Frontal cortex (tissue), 4 donors: Measurements from ENCODE around the gene SMIM13. TPM values are rescaled to one million over a fixed set of nuclear protein-coding genes. Genes with fewer than 3 reads are reported as not detected.

ENCODE experiments used
- DNase-seq, 2 donors: peaks; one replicate each; pipeline ENCODE4 v3.0.0; 2012; ENCODE audit warnings: low spot score in 2 of 2
- FAIRE-seq: peaks from 2 replicates; lab custom pipeline; 2012; peaks lifted over from hg19 to GRCh38; lab: Jason Lieb, UNC
- total RNA-seq: library from RNA; depleted of rRNA; stranded (reverse); fragments of >200 nt; gene quantifications from one replicate; pipeline ENCODE4 v1.2.3, GENCODE V29; 2014
- donor health status: control.
- donor health status: control.
- donor health status: control.

SMIM13 gene
- total RNA-seq, 1 donor from 2014 or later = 133 TPM

GRCh38 chr6:11144393-11144851 lies 50.8 kb downstream of the SMIM13 start:
- peak; percentile 68 for FAIRE-seq

DNA sequence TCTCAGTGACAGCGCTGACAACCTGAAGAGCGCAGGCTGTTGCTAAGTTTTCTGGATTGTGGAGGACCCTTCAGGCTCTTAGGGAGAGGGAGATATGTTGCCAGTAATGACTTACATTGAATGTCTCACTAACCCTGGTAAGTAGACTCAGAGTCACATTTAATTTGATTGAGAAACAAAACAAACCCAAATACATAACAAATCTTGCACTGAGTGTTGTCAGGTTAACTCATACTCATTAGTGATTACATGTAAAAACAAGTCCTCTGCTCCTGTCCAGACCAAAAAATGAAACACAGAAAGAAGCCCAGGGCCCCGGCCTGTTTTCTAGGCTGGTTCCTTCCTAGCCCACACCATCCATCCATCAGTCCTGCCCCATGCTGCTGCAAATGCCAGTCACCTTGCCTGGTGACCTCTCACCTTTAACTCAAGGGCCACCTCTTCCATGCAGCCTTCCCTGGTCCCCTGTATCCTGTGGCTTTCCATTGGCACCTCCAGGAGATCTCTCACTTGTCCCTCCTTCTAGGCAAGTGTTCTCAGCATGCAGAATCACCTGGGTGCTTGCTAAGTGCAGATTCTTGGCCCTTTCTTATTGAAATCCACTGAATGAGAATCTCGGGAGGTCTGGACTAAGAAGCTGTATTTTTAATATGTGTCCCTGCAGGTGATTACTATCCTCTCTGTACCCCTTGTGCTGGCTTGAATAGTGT lies 52.6 kb downstream of the SMIM13 start:
- DNase-seq (no peak), FAIRE-seq (no peak)

More at GRCh38 chr6:11144393-11144851, 50.8 kb downstream of the SMIM13 start:
- DNase-seq = peak; percentile 39 to 76

GRCh38 chr6:11149551-11149950 lies 55.9 kb downstream of the SMIM13 start:
- no peak for DNase-seq
- FAIRE-seq = no peak

GRCh38 chr6:11151488-11151887 lies 57.9 kb downstream of the SMIM13 start:
- no peak for DNase-seq
- no peak for FAIRE-seq

GRCh38 chr6:11152581-11152980 lies 58.9 kb downstream of the SMIM13 start:
- DNase-seq = no peak
- FAIRE-seq = no peak

GRCh38 chr6:11153447-11153846 lies 59.8 kb downstream of the SMIM13 start:
- FAIRE-seq (no peak), DNase-seq (no peak)

DNA sequence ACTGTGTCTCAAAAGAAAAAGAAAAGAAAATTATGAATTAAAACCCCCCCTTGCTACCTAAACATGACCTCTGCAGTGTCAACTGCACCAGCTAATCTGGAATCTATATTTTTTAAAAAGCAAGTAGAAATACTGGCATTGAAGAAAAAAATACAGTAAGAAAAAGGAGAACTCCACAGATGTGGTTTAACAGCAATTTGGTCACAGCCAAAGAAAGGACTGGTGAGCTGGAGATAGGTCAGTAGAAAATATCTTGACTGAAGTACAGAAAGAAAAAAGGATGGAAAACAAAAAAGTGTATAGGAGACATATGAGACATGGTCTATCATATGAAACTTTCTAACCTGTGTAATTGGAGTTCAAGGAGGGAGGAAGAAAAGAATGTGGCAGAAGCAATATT lies 62.0 kb downstream of the SMIM13 start:
- no peak for DNase-seq
- FAIRE-seq = no peak

DNA sequence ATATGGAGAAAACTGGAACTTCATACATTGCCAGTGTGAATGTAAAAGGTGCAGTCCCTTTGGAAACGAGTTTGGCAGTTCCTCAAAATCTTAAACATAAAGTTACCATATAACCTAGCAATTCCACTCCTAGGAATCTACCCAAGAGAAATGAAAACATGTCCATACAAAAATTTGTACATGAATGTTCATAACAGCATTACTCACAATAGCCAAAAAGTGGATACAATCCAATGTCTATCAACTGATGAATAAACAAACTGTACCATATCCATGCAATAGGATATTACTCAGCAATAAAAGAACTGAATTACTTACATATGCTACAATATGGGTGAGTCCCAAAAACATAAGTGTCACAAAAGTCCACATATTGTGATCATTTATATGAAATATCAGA lies 66.6 kb downstream of the SMIM13 start:
- no peak for FAIRE-seq
- no peak for DNase-seq

DNA sequence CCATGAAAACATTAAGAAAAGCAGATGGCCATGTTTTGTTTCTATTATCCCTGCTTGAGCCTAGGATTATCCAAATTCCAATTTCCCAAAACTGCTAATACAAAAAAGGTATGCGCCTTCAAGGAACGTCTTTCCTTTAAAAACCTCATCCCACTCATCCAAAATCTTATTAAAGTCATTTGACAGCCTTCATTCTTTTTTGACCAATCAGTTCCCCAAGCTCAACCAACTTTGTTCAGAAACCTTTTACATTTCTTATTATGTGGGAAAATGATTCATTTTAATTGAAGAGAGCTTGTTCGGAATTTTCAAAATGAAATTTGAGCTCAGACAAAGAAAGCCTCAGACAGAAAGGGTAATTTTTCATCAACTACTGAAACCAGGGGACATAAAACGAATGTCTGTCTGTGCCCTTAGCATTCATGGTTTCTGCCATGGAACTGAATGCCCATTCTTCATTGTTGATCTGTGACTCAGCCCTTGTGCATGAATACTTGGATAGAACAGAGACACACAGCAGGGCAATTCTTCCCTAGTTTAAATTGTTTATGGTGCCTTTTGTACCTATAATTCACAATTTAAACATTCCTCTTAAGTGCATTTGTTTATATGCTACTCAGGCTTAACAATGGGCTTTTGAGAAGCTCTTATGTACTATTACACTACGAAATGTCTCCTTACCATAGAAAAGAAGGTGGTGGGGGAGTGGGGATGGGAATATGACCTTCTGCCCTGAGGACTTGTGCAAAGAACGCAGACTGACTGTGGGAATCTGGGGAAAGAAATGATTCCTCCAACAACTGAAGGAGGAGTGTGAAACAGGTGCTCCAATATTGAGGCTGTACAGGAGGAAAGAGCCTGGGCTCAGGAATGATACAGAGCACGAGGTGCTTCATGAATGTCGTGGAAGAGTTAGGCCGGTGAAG lies 67.7 kb downstream of the SMIM13 start:
- DNase-seq (peak; percentile 34 to 63), FAIRE-seq (peak; percentile 95)

- DNase-seq (no peak), FAIRE-seq (no peak)
Measured at GRCh38 chr6:11162262-11162661, 68.6 kb downstream of the SMIM13 start.

DNA sequence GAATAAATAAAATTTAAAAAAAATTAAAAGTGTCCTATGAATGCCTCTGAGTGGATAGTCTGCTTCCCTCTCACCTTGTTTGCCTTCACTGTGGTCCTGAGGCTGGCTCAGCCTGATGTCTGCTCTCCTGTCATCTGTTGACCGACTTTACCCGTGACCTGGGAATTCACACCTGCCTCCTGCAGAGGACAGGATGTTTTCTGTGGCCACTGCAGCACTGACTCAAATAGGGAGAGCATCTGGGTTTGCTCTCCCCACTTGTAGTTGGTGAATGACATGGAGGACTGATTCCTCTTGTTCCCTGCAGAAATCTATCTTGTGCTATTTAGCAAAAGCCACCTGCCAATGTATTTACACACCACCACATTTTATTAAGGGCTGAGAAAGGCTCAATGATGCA lies 70.3 kb downstream of the SMIM13 start:
- no peak for DNase-seq
- FAIRE-seq = no peak

- FAIRE-seq = no peak
- DNase-seq = no peak
Measured at GRCh38 chr6:11164717-11165646, 71.3 kb downstream of the SMIM13 start.

DNA sequence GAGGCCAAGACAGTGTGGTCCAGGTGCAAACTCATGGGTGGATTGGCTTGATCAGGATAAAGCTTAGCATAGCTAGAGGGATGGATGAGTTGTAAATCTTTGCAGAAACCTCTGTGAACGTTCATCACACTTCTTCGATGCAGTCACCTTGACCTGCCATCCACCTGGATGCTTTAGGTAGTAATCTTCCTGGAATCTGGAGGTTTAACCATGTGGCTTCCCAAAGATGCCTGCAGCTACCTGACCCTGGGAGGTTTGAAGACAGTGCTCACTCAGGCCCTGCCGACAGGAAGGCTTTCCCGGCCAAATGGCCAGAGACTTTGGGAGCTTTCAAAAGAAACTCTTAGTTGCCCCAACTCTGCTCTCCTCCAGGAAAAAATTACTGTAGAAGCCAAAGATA lies 73.3 kb downstream of the SMIM13 start:
- no peak for FAIRE-seq
- DNase-seq = no peak

DNA sequence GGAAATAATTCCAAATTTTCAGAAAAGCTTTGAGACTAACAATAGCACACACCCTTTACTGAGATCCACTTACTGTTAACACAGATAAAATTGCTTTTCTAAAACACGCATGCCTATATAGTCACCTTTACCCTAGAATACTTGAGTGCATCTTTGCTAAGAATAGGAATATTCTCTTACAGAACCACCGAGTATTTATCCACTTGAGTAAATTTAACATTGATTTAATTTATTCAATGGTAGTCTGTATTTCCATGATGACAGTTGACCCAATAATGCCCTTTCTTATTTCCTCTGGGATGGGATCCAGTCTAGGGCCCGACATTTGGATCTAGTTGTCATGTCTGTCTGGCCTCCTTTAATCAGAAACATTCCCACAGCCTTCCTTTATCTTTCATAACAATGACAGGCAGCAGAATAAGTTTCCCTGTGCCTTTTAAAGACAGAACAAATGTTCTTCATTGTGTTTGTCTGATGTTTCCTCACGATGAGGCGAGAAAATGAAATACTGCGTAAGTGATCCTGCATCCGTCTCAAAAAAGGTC lies 74.5 kb downstream of the SMIM13 start:
- FAIRE-seq (no peak), DNase-seq (no peak)

DNA sequence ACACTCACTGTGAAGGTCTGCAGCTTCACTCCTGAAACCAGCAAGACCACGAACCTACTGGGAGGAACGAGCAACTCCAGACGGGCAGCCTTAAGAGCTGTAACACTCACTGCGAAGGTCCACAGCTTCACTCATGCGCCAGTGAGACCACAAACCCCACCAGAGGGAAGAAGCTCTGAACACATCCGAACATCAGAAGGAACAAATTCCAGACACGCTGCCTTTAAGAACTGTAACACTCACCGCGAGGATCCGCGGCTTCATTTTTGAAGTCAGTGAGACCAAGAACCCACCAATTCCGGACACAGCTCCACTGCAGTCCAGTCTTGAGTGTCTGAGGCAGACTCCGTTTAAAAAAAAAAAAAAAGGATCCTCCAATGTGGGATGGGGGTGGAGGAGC lies 78.3 kb downstream of the SMIM13 start:
- no peak for DNase-seq
- no peak for FAIRE-seq

- DNase-seq = peak; percentile 37 to 55
- FAIRE-seq = no peak
Measured at GRCh38 chr6:11172501-11173327, 79.1 kb downstream of the SMIM13 start.

DNA sequence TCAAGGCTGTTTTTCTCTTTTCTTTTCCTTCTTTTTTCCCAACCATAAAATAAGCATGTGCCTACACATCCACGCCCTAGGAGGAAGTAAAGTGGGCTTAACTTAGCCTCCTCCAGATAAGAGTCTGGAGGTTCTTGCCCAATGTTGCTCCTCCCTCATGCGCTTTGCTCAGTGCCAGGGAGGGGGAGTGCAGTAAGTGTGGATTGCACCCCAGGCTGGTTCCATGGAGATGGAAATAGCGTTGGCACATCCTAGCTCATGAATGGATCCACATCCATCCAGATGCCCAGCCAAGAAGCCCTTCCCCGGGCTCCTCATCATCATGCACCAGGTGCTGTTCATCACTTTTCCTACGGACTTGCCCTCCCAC lies 80.6 kb downstream of the SMIM13 start:
- DNase-seq (no peak), FAIRE-seq (no peak)

GRCh38 chr6:11177271-11177670 lies 83.6 kb downstream of the SMIM13 start:
- FAIRE-seq = no peak
- DNase-seq = no peak

GRCh38 chr6:11179088-11179418 lies 85.4 kb downstream of the SMIM13 start:
- no peak for FAIRE-seq
- DNase-seq = no peak
